Frontal cortex (tissue), 4 donors: ENCODE measurements around the gene TXLNB. TPM values are rescaled to one million over a fixed set of nuclear protein-coding genes. Genes with fewer than 3 reads are reported as not detected.

Experiments
- DNase-seq, 2 donors: peaks; one replicate each; pipeline ENCODE4 v3.0.0; 2012; ENCODE audit warnings: low spot score in 2 of 2
- FAIRE-seq: peaks from 2 replicates; lab custom pipeline; 2012; peaks lifted over from hg19 to GRCh38; lab: Jason Lieb, UNC
- total RNA-seq: library from RNA; depleted of rRNA; stranded (reverse); fragments of >200 nt; gene quantifications from one replicate; pipeline ENCODE4 v1.2.3, GENCODE V29; 2014
- donor health status: control.
- donor health status: control.
- donor health status: control.

Gene TXLNB
- total RNA-seq, 1 donor from 2014 or later = 0.82 TPM

GRCh38 chr6:139278190-139278589, 13.6 kb downstream of the TXLNB start:
- DNase-seq = no peak
- FAIRE-seq = no peak

- DNase-seq (no peak), FAIRE-seq (no peak)
These were observed 14.2 kb downstream of the TXLNB start for GRCh38 chr6:139277587-139277986.

- no peak for FAIRE-seq
These were observed 14.6 kb downstream of the TXLNB start for GRCh38 chr6:139277161-139277560.

GRCh38 chr6:139275279-139276055, 16.3 kb downstream of the TXLNB start:
- FAIRE-seq = no peak

More at GRCh38 chr6:139277161-139277560, 14.6 kb downstream of the TXLNB start:
- no peak for DNase-seq

GRCh38 chr6:139271056-139271455, 20.7 kb downstream of the TXLNB start:
- FAIRE-seq (no peak), DNase-seq (no peak)

More at GRCh38 chr6:139275279-139276055, 16.3 kb downstream of the TXLNB start:
- DNase-seq = no peak

GRCh38 chr6:139270249-139270648, 21.5 kb downstream of the TXLNB start:
- FAIRE-seq (no peak), DNase-seq (no peak)

- FAIRE-seq = no peak
These were observed 26.1 kb downstream of the TXLNB start for GRCh38 chr6:139265512-139266190.

GRCh38 chr6:139262519-139263300, 29.1 kb downstream of the TXLNB start:
- FAIRE-seq = peak; percentile 45
- no peak for DNase-seq

More at GRCh38 chr6:139265512-139266190, 26.1 kb downstream of the TXLNB start:
- DNase-seq = no peak

GRCh38 chr6:139257821-139258398, 33.9 kb downstream of the TXLNB start:
- no peak for DNase-seq
- no peak for FAIRE-seq

- DNase-seq = no peak
These were observed 34.5 kb downstream of the TXLNB start for GRCh38 chr6:139257291-139257690.

GRCh38 chr6:139256087-139256486, 35.7 kb downstream of the TXLNB start:
- DNase-seq (no peak), FAIRE-seq (no peak)

More at GRCh38 chr6:139257291-139257690, 34.5 kb downstream of the TXLNB start:
- FAIRE-seq = no peak

GRCh38 chr6:139254196-139254595, 37.6 kb downstream of the TXLNB start:
- DNase-seq (no peak), FAIRE-seq (no peak)

GRCh38 chr6:139253656-139254055, 38.1 kb downstream of the TXLNB start:
- FAIRE-seq (no peak), DNase-seq (no peak)

- DNase-seq (no peak), FAIRE-seq (no peak)
These were observed 40.0 kb downstream of the TXLNB start for GRCh38 chr6:139251691-139252390.

- FAIRE-seq (no peak), DNase-seq (no peak)
These were observed 40.6 kb downstream of the TXLNB start for GRCh38 chr6:139251045-139251690.

- DNase-seq (peak in 1 of 2 donors; percentile 8), FAIRE-seq (no peak)
These were observed 41.3 kb downstream of the TXLNB start for GRCh38 chr6:139250296-139251044.

GRCh38 chr6:139249395-139249794, 42.4 kb downstream of the TXLNB start:
- FAIRE-seq = no peak

GRCh38 chr6:139248911-139249310, 42.9 kb downstream of the TXLNB start:
- no peak for DNase-seq
- FAIRE-seq = no peak

More at GRCh38 chr6:139249395-139249794, 42.4 kb downstream of the TXLNB start:
- DNase-seq = no peak
